Cardiac muscle cell (in vitro differentiated cells and primary cell): ENCODE data around the gene RASA1. TPM values are rescaled to one million over a fixed set of nuclear protein-coding genes. Genes with fewer than 3 reads are reported as not detected.

Source experiments
- DNase-seq, 2 donors: peaks; one replicate each; pipeline versions ENCODE4 v3.0.0 to v3.0.0-alpha.2; 2010 to 2017; ENCODE audit warnings: low read depth in 1 of 2, low spot score in 1 of 2
- H3K27ac ChIP-seq: fragments of 200-600 bp; sonication (generic); 2 replicates; pipeline ENCODE4 v1.5.1; 2016
- H3K27me3 ChIP-seq: fragments of 200-600 bp; sonication (generic); 2 replicates; pipeline ENCODE4 v1.6.0; 2016; ENCODE audit warnings: control low read depth
- H3K36me3 ChIP-seq: fragments of 200-600 bp; sonication (generic); 2 replicates; pipeline ENCODE4 v1.5.1; 2016; ENCODE audit warnings: control low read depth
- H3K4me1 ChIP-seq: fragments of 200-600 bp; sonication (generic); 2 replicates; pipeline ENCODE4 v1.8.1; 2017; ENCODE audit warnings: low read depth, mild to moderate bottlenecking, mixed run types
- H3K4me3 ChIP-seq: fragments of 200-600 bp; sonication (generic); 2 replicates; pipeline ENCODE4 v1.5.1; 2016; ENCODE audit warnings: mild to moderate bottlenecking
- H3K9me3 ChIP-seq: fragments of 200-600 bp; sonication (generic); 2 replicates; pipeline ENCODE4 v1.5.1; 2017; ENCODE audit warnings: low read depth, mild to moderate bottlenecking, control low read depth
- polyA plus RNA-seq: library from polyadenylated mRNA; unstranded; fragments of >200 nt; fragmentation: Nextera tagmentation; extraction: Ambion mirVana; gene quantifications from 2 replicates; pipeline ENCODE4 v1.2.1, GENCODE V29; 2016
- total RNA-seq: library from RNA; depleted of rRNA; stranded (reverse); fragments of >200 nt; gene quantifications from 2 replicates; pipeline ENCODE4 v1.2.3, GENCODE V29; 2016
- TF ChIP-seq, protein P1 (sequence below): IDR thresholded peaks from 2 replicates; pipeline ENCODE4 v1.5.1; 2012; ENCODE audit warnings: low read depth, mild to moderate bottlenecking, low read length

Gene RASA1
- total and polyA plus RNA-seq, 2 experiments from 2014 or later: 16.1 to 27.0 TPM

GRCh38 chr5:87390075-87390474, 122.4 kb downstream of the RASA1 start:
- TF ChIP-seq, protein P1, sequence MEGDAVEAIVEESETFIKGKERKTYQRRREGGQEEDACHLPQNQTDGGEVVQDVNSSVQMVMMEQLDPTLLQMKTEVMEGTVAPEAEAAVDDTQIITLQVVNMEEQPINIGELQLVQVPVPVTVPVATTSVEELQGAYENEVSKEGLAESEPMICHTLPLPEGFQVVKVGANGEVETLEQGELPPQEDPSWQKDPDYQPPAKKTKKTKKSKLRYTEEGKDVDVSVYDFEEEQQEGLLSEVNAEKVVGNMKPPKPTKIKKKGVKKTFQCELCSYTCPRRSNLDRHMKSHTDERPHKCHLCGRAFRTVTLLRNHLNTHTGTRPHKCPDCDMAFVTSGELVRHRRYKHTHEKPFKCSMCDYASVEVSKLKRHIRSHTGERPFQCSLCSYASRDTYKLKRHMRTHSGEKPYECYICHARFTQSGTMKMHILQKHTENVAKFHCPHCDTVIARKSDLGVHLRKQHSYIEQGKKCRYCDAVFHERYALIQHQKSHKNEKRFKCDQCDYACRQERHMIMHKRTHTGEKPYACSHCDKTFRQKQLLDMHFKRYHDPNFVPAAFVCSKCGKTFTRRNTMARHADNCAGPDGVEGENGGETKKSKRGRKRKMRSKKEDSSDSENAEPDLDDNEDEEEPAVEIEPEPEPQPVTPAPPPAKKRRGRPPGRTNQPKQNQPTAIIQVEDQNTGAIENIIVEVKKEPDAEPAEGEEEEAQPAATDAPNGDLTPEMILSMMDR: no peak
- DNase-seq: no peak
- Histone ChIP-seq H3K4me3 (no peak overlapping the region), H3K4me1 (peaks cover 9% of the 10 kb centered on the region), H3K27ac (peak overlapping the region; percentile 57), H3K9me3 (no peaks in the 10 kb centered on the region), H3K36me3 (peaks cover 75% of the 10 kb centered on the region), H3K27me3 (no peaks in the 10 kb centered on the region)

- Histone ChIP-seq H3K27ac (peak overlapping the region; percentile 57), H3K36me3 (peaks cover 76% of the 10 kb centered on the region), H3K4me3 (no peak overlapping the region), H3K4me1 (peaks cover 8% of the 10 kb centered on the region), H3K9me3 (no peaks in the 10 kb centered on the region), H3K27me3 (no peaks in the 10 kb centered on the region)
- peak in 1 of 2 donors; percentile 25 for DNase-seq
- TF ChIP-seq, protein P1: no peak
Observed at GRCh38 chr5:87390576-87391199, 123.0 kb downstream of the RASA1 start.

DNA sequence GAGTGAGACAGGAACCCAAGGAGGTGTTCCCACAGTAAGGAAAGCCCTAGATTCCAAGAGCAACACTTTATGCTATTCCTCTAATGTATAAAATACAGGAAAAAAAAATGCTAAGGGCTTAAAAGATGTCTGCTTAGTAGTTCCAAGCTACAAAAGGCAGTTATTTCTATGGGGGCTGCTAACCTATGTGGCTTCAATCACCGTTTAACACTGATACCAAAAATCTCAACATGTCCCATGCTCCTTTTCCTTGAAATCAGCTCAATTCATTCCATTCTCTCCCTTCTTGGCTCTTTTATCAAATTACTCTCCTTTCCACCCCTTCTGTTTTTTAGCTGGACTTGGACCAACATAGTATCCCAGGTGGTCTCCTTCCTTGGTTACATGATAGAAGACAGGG, 124.5 kb downstream of the RASA1 start:
- no peaks in the 10 kb centered on the region for H3K4me1 ChIP-seq
- peaks cover 78% of the 10 kb centered on the region for H3K36me3 ChIP-seq
- TF ChIP-seq, protein P1: no peak
- H3K4me3 ChIP-seq: no peak overlapping the region
- H3K27me3 ChIP-seq: no peaks in the 10 kb centered on the region
- no peak overlapping the region for H3K27ac ChIP-seq
- DNase-seq: no peak
- H3K9me3 ChIP-seq: no peaks in the 10 kb centered on the region

DNA sequence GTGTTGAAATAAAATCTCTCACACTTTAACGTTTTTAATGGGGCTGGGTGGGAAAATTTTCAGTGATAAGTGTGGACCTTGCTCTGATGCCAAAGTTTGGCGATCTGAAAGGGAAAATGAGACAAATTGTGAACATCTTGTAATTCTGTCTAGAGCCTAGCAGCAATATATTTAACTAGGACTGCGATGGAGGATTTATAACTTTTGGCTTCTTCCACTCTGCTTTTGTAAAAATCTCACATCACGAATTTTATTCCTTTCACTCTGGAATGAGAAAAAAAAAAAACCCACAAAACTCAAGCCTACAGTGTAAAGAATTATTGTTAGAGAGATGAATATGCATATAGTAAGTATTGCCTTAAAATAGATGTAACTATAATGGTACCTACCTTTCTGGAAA, 125.1 kb downstream of the RASA1 start:
- no peak for DNase-seq
- H3K4me1 ChIP-seq: no peaks in the 10 kb centered on the region
- TF ChIP-seq, protein P1: no peak
- H3K27ac ChIP-seq: no peak overlapping the region
- H3K27me3 ChIP-seq: no peaks in the 10 kb centered on the region
- no peaks in the 10 kb centered on the region for H3K9me3 ChIP-seq
- H3K4me3 ChIP-seq: no peak overlapping the region
- peaks cover 79% of the 10 kb centered on the region for H3K36me3 ChIP-seq

DNA sequence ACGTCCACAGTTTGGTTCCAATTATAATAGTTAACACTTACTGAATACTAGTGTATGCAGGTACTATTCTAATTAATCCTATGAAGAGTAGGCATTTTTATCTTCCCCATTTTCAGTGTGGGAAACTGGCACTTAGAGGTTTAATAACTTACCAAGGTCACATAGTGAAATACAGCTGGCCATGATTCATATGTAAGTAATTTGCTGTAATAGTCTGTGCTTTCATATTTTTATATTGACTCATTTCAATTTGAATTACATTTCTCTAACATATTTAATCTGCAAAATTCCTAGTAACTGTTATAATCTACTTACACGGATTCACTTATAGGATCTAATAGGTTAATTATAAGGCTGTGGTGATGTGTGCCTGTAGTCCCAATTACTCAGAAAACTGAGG, 125.6 kb downstream of the RASA1 start:
- TF ChIP-seq, protein P1: no peak

More for the DNA sequence above, 125.6 kb downstream of the RASA1 start:
- peak in 1 of 2 donors; percentile 79 for DNase-seq
- Histone ChIP-seq H3K9me3 (no peaks in the 10 kb centered on the region), H3K36me3 (peaks cover 79% of the 10 kb centered on the region), H3K4me3 (no peak overlapping the region), H3K4me1 (no peaks in the 10 kb centered on the region), H3K27ac (no peak overlapping the region), H3K27me3 (no peaks in the 10 kb centered on the region)
